Measurements from ENCODE around the gene TRAPPC2B.
"Not testable (repeated sequence)": the region's sequence is repeated elsewhere in the genome, so short reads cannot be mapped to it uniquely, and the experiment has no call there.

The TRAPPC2B gene

GRCh38 chr19:57366776-57367175 is 3.4 kb downstream of the TRAPPC2B start:
- DNase-seq (ENCODE audit: extremely low read depth in 1 of 2, low read depth in 1 of 2), result no peak

GRCh38 chr19:57374179-57374578 is 10.8 kb downstream of the TRAPPC2B start:
- no peak for DNase-seq (ENCODE audit: extremely low read depth in 1 of 2, low read depth in 1 of 2)

GRCh38 chr19:57374647-57375046 is 11.3 kb downstream of the TRAPPC2B start:
- DNase-seq (ENCODE audit: extremely low read depth in 1 of 2, low read depth in 1 of 2), result not testable (repeated sequence)

GRCh38 chr19:57376151-57376550 is 12.8 kb downstream of the TRAPPC2B start:
- no peak for DNase-seq (ENCODE audit: extremely low read depth in 1 of 2, low read depth in 1 of 2)

GRCh38 chr19:57377498-57378146 is 14.3 kb downstream of the TRAPPC2B start:
- DNase-seq (ENCODE audit: extremely low read depth in 1 of 2, low read depth in 1 of 2), result no peak

GRCh38 chr19:57380923-57381322 is 17.6 kb downstream of the TRAPPC2B start:
- no peak for DNase-seq (ENCODE audit: extremely low read depth in 1 of 2, low read depth in 1 of 2)

- DNase-seq (ENCODE audit: extremely low read depth in 1 of 2, low read depth in 1 of 2), result no peak
Observed at GRCh38 chr19:57382806-57383488, 19.6 kb downstream of the TRAPPC2B start.

GRCh38 chr19:57389194-57389729 is 25.9 kb downstream of the TRAPPC2B start:
- DNase-seq (ENCODE audit: extremely low read depth in 1 of 2, low read depth in 1 of 2), result no peak

GRCh38 chr19:57389730-57390598 is 26.6 kb downstream of the TRAPPC2B start, which contains the start of gene ZNF548:
Gene ZNF548 (plus strand): TSS chr19:57389854. CDS start chr19:57390100, 246 bp downstream.
- DNase-seq (ENCODE audit: extremely low read depth in 1 of 2, low read depth in 1 of 2), result peak; percentile 95 to 97

GRCh38 chr19:57395710-57396109 is 32.4 kb downstream of the TRAPPC2B start:
- no peak for DNase-seq (ENCODE audit: extremely low read depth in 1 of 2, low read depth in 1 of 2)

GRCh38 chr19:57398868-57399267 is 35.5 kb downstream of the TRAPPC2B start:
- no peak for DNase-seq (ENCODE audit: extremely low read depth in 1 of 2, low read depth in 1 of 2)

GRCh38 chr19:57403737-57404563 is 40.6 kb downstream of the TRAPPC2B start:
- no peak for DNase-seq (ENCODE audit: extremely low read depth in 1 of 2, low read depth in 1 of 2)

- DNase-seq (ENCODE audit: extremely low read depth in 1 of 2, low read depth in 1 of 2), result peak; percentile 46 to 49
Observed at GRCh38 chr19:57406516-57407123, 43.3 kb downstream of the TRAPPC2B start.

GRCh38 chr19:57410877-57411671 is 47.7 kb downstream of the TRAPPC2B start, which contains the start of gene ZNF17:
Gene ZNF17 (plus strand): TSS chr19:57411161. CDS start chr19:57413616, 2,455 bp downstream.
- peak; percentile 86 to 87 for DNase-seq (ENCODE audit: extremely low read depth in 1 of 2, low read depth in 1 of 2)
